ENCODE data around the gene DEPDC1.

DNA sequence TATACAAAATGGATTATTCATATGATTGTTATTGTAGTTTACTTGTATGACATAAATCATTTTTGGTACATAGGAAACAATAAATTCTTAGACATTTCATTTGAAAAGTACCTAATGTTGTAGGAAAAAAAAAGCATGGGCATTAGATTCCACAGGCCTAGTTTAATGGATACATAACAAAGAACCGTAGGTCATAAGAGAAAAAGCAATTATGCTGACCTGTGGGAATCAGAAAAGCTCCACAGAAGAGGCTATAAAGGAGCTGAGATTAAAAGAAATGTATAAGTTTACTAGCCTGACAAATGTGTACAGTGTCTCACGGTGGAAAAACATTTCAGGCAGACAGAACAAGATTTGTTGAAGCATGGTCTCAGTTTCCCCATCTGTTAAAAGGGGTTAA, 3.7 kb downstream of the DEPDC1 start:
- TF ChIP-seq, protein P1, sequence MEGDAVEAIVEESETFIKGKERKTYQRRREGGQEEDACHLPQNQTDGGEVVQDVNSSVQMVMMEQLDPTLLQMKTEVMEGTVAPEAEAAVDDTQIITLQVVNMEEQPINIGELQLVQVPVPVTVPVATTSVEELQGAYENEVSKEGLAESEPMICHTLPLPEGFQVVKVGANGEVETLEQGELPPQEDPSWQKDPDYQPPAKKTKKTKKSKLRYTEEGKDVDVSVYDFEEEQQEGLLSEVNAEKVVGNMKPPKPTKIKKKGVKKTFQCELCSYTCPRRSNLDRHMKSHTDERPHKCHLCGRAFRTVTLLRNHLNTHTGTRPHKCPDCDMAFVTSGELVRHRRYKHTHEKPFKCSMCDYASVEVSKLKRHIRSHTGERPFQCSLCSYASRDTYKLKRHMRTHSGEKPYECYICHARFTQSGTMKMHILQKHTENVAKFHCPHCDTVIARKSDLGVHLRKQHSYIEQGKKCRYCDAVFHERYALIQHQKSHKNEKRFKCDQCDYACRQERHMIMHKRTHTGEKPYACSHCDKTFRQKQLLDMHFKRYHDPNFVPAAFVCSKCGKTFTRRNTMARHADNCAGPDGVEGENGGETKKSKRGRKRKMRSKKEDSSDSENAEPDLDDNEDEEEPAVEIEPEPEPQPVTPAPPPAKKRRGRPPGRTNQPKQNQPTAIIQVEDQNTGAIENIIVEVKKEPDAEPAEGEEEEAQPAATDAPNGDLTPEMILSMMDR (IDR thresholded peaks at IDR 0.05; ENCODE audit: low read length) = no peak
- TF ChIP-seq EZH2 (IDR thresholded peaks at IDR 0.05; ENCODE audit: borderline replicate concordance, low read length) = no peak
